DMS79 treated with DMSO at 0.1 percent for 48 hours (cell line): ENCODE results near the gene GRAMD1B.
A peak's percentile ranks its signal among the peaks of the same experiment; 100 is the strongest.

ENCODE experiments used
- DNase-seq: peaks from one replicate; lab custom pipeline; 2025; lab: John Stamatoyannopoulos, UW

The GRAMD1B gene

DNA sequence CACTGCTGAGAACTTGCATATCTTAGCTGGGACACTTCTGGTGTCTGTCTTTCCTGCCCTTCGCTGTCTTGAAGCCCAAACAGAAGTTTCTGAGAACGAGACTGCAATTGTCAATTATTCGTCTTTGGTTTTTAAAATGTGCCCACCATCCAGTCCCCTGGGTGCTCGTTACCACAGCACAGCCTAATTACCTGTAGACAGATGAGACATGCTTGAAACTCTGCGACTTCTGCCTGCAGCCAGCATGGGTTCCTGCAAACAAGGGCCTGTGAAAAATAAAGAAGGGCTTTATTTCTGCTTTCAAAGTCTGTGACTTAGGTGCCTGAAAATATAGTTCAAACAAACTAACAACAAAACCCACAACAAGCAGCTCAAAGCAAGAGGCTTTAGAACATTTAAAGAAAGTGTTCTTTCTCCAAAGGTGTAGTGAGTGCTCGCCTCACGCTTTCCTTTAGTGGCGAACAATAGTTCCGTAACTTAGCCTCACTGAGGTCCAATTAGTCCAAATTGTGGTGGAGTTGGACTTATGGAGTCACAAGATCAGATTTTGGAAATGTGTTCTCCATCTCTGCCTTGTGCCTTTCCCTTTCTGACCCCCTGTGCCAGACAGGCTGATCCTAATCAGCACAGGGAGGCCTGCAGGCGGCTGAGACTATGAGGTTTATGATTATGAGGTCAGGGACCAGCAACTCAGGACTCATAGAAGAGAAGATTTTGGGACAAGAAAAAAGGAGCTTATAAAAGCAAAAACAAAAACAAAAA, 20.4 kb upstream of the GRAMD1B start:
- peak; percentile 17 for DNase-seq

DNA sequence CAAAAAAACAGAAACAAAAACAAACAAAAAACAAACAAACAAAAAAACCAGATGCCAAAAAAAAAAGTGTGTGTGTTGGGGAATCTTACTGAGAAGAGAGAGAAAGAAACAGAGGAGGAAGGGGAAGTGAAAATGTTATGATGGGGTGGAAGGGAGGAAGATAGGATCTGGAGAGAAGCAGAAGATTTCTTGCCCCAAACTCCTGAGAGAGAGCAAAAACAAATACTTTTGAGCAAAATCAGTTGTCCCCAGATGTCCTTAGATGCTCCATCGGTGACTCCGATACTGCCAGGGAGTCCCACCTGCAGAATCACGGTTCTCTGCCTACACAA, 19.9 kb upstream of the GRAMD1B start:
- DNase-seq, result no peak

DNA sequence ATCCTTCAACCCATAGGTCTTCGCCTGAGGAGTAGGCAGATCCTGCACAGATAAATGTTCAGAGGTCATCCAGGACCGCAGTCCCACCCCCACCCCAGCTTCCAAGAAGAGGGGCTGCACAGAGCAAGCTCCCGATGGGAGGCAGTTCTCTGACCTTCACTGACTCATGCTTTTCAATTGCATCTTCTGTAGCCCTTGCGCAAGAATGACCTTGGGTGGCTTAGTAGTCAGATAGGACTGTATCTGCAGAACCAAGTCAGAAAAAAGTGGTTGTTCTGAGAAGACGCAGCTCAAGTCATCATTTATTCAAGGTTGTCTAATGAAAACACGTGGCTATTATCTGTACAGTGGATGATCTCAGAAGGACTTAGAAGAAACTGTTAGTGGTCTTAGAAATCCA, 16.4 kb upstream of the GRAMD1B start:
- no peak for DNase-seq

DNA sequence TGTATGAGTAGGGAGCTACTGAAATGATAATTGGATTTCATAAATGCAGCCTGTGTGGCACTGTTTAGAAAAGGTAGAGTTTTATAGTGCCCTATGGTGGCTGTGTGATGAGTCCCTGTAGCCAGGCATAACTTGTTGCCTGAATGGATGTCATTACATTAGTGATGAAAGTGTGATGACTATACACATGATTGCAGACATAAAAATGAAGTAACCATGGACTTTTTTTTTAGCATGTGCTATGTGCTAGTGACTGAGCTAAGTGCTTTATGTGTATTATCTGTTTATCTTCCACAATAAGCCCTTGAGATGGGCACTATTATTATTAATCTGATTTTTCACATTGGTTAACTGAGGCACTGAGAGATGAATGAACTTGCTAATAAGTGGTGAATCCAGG, 13.5 kb upstream of the GRAMD1B start:
- DNase-seq, result no peak

DNA sequence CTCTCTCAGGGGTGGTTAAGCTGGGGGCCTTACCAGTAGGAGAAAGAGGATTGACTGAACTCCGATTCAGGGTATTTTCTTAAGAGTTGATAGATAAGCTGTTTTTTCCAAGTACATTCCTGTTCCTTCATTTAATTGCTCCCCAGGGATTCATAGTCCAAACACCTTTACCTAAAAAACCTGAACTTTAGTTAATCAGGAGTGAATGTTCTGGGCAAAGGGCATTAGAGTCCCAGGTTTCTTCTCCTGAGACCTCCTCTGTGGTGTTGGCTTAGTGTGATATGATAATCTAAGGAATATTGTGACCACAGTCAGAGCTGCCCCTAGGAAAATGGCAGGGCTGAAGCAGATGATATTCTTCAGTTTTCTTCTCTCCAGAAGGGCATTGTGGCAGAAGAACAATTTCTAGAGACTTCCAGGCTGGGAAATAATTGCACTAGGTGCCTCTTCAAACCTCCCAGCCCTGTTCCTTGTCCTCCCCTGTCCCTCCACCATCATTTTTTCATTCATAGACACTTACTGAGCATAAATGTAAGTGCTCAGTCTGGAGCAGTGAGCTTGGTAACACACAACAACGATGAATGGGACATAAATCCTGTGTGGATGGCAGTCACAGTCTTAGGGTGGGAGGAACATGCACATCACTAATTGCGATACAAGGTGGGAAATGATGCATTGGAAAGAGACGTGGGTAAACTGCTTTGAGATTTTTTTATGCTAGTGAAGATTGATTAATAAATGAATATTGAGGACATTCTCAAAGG, 11.5 kb upstream of the GRAMD1B start:
- no peak for DNase-seq

DNA sequence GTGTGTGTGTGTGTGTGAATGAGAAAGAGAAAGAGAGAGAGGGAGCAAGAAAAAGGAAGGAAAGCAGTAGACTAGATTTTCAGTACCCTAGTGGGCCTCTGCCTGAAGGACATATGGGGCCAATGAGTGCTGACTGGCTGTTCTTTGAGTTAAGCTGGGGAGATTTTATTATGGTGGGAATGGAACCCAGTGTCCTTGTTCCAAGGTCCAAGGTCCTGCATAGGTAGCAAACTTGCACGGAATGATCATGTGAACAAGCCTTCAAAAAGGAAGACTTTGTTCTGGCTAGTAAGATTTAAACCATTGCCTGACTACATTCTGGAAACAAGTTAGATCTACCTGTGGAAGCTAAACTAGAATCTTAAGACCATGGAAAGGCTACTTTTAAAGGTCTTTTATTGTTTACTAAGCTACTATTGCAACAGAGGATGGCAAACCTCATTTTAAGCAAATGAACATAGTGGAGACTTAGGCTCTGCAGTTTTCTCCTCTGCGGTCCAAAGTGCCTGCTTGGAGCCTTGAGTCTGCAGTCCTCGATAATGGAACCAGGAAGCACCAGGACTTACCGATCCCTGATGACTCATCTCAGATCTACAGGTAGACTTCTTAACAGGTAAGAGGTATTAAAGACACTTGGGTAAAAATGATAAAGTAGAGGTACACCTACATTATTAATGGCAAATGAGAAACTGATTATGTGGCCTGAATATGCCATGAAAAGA, 10.2 kb upstream of the GRAMD1B start:
- DNase-seq, result no peak

DNA sequence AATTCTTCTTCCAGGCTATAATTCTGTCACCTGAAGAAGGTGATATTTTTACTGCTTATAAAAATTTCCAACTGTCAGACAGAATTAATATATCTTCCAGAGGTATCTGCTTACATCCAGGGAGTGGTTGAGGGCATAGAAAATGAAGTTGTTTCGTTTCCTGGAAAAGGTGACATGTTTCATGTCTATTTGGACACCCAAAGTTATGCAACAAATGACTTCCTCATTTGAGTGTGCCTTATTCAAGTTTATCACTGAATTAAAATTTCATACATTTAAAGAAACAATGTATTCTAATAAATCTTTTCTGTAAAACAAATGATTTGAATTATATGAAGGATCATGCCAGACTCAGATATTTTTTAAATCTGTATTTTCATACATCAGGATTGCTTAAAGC, 8.5 kb upstream of the GRAMD1B start:
- DNase-seq, result no peak

DNA sequence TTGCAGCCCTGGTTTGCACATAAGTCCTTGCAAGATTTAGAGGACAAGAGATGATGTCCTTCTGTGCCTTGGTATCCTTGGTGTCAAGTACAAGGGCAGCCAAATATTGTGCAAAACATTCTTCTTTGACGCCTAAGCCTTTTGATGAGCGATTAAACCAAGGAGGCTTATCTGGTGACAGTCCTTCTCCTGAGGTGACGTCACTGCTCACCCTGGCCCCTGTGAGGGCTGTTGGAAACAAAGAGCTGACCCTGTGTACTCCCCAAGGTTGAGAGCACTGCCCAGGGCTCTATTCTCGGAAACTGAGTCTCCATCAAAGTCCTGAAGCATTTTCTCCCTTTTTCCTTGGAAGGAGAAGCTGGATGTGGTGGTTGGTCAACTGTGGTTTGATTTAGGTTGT, 4.7 kb upstream of the GRAMD1B start:
- DNase-seq, result no peak

DNA sequence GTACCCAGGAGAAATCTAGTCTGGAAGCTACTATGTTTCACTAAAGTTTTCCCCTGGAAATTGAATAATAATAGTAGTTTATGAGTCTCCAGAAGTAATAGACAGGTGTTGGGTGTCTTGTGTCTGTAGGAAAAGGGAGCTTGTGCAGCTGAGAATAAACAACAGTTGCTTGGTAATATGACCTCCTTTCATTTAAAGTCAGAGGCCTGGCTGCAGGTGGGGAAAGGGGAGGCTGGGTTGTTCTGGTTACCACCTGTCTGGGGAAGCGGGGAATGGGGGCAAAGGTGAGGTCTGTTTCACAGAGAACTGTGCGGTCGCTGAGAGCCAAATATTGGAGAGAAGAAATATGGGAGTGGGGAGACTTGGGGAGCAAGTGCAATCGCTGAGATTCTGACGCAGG, 3.3 kb upstream of the GRAMD1B start:
- peak; percentile 42 for DNase-seq

DNA sequence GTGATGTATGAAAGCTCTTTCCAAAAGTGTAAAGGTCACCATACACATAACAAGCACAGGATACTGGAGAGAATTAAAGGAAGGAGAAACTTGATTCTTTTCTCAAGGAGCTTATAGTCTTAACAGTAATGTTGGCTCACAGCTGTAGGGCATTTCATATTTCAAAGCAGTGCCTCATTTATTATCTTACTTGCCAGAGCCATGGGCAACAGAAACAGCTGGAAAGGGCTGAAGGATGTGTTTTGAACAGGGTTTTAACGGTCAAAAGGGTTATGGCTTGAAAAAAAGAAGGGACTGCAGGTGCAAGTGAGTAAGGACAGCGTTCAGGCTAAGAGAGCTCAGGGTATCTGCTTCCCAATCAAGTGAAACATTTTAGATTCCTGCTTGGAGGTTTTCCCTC, 2.7 kb upstream of the GRAMD1B start:
- peak; percentile 26 for DNase-seq

DNA sequence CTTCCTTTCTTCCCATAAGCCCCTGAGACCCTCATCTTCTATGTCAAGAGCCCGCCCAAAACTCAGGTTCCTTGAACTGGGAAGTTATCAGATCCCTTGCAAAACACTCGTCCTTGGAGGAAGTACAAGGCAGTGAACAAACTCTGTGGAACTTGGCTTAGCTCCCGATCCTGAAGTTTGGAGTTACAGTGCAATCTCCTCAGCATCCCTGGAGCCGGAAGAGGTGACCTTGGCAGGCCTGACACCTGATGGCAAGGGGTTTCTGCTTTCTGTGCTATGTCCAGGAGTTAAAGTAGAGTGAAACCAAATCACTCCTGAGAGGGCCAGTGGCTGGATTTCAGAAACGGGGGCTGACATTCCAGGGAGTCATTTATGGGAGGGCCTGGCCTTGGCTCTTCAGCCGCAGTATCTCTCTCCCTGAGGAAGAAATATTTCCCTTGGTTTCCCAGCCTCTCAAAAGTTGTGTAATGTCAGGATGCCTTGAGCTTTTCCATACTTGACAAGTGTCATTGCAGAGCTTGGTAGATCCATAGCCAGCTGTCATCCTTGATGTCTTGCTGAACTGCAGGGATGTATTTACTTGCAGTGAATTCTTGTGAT, 1.9 kb upstream of the GRAMD1B start:
- no peak for DNase-seq

DNA sequence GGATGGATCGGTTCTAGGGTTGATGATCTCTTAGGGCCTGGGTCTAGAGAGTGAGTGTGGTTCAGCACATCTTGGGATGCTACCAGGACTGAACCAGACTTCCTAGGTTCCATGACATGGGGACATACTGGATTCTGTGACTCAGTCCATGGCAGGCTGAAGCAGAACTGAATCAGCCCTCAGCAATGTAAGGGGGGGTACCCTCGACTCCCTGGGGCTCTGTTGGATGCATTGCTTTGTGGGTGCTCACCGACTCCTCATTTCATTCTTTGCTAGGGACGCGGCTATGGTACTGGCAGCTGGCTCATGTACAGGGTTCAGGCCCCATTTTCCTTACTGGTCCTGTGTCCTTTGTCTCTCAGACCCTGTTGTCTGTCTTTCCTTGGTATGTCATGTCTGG, 733 bp upstream of the GRAMD1B start:
- no peak for DNase-seq

DNA sequence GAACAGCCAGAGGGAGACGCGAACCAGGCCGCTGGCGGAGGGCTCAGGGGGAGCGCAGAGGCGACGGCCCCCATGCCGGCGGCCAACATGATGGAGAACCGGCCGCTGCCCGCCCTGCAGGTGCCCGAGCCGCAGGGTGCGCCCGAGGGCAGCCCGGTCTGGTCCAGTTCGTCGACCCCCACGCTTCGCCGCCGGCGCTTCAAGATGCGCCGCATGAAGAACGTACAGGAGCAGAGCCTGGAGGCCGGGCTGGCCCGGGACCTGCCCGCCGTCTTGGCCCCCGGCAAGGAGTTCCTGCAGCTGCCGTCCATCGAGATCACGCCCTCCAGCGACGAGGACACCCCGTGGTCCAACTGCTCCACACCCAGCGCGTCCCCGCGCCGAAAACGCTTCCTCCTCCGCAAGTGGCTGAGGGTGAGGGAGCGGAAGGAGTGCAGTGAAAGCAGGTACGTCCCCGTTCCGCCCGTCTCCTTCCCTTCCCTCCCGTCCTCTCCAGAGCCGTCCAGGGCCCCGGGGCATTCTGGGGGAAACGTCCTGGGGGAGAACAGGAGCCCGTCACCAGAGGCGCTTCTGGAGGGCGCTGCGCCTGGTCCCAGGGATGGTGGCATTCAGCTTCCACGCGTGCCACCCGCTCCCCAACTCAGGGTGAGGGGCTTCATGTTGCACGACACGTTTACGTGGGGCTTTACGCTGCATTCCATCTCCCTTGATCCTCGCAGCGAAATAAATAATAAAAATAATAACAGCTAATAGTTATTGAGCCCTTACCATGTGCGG, 840 bp downstream of the GRAMD1B start:
- peak; percentile 67 for DNase-seq

DNA sequence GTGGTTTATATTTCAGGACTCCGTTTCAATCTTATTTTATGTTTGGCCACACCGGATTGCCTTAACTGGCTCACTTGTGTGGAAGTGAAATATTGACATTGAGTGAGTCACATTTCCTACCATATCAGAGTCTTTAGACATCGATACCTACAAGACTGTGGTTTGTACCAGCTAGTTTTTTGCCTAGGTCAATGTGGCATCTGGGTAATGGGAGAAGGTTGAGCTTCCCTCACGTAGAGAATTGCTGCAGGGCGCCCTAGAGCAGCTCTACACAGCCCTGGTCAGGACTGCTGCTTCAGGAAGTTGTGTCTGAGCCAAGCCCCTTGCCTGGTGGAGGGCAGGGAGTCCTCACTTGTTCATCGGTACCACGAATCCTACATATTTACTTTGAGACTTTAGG, 1.6 kb downstream of the GRAMD1B start:
- DNase-seq, result peak; percentile 38

DNA sequence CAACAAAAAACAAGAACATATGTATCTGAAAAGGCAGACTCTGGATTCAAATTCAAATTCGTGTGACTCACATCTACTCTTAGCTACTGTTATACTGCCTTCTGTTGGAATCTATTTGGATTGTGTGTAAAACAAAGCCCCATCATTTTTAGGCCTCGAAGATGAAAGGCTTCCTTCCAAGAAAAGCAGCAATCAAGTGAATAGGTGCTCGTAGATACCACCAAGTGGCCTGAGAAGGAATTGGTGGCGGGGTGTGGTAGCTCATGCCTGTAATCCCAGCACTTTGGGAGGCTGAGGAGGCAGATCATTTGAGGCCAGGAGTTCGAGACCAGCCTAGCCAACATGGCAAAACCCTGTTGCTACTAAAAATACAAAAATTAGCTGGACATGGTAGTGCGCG, 4.2 kb downstream of the GRAMD1B start:
- no peak for DNase-seq

DNA sequence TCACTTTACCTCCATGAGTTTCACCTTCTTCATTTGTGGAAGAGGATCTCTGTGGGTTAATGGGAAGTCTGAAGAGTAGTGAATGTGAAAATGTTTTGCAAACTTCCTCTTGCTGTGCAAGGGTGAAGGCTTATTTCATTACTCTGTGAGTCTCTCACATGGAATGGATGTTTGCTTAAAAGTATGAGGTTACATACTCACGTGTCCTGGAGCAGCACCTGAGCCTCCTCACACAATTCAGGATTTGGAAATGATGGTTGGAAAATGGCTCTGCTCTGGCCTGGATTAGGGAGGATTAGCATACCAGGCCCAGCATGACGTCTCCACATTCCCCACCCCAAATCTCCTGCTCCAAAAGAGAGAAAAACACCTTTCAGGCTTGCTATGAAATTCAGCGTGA, 4.8 kb downstream of the GRAMD1B start:
- DNase-seq, result no peak

DNA sequence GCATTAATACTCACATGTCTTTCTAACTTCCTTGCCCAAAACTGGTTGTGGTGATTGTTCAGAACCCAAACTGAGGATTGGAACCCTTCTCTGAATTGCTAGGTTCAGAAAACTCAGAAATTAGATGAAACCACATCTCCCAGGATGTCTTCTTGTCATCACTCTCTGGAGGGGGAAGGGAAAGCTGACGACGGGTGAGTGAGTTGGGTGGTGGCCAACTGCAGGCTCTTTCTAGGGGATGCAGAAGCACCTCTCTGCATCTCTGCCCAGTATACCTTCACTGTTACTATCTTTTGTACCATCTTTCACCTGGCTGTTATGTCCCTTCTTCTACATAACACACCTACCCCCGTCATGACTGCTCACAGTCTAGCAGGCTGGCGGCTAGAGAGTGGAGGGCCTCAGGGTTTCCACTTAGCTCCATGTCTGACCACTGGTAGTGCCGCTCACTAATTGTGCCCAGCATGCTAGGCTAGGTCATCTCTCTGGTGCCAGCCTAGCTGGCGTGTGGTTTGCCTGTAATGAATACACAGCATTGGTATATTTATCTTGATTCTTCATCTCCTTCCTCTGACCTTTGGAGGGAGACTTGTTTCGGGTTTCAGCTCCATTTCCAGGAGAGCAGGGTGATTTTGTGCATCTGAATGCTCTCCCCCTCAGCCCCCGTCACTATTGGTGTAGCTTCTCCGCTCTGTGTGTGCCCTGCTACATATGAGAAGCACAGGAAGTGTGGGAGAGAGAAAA, 7.3 kb downstream of the GRAMD1B start:
- DNase-seq, result no peak

DNA sequence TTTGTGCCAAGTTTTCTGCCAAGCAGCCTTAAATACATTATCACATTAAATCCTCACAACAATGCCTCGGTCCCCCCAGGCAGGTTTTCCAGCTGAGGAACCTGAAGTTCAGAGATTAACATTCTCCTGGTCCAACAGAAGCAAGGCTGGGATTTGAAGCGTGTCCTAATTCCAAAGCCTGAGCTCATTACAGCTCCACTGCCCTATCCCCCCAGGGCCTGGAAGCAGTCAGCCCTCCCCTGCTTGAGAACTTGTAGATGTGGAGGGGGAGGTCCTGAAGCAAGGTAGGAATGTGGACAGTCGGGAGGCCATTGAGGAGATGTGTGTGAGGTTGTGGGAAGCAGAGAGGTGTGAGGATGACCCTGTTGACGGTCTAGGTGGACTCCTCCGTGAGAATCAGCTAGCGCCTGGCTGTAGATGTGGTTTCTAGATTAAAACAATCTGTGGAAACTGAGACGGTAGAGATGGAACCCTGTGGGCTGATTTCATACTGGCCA, 8.1 kb downstream of the GRAMD1B start:
- no peak for DNase-seq

DNA sequence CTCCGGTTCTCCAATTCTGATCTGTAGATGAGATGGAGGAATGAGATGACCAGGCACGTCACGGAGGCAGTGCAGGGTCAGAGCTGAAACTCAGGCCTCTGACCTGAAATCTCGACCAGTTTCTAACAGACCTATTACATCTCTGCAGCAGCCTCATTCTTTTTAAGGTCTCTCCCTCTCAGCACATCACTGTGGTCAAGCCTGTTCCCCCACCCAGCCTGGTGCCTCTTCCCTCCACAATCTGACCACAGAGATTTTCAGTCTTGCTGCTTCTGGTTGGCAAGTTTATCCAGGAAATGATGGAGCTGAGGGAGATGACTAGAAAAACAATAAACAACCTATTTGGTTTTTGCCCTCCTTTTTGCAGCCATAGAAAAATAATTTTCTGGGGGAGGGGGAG, 9.5 kb downstream of the GRAMD1B start:
- DNase-seq, result no peak

DNA sequence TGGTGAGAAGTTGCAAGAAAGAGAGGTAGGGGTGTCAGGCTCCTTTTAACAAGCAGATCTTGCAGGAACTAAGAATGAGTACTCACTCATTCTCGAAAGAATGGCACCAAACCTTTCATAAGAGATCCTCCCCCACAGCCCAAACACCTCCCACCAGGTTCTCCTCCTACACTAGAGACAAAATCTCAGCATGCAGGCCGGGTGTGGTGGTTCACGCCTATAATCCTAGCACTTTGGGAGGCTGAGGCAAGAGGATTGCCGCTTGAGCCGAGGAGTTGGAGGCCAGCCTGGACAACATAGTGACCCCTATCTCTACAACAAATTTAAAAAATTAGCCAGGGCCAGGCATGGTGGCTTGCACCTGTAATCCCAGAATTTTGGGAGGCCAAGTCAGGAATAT, 11.1 kb downstream of the GRAMD1B start:
- no peak for DNase-seq
